Hypothalamus (tissue), 51 donors: ENCODE measurements around the gene LCT.
"Not testable (repeated sequence)": the region's sequence is repeated elsewhere in the genome, so short reads cannot be mapped to it uniquely, and the experiment has no call there.

Experiments used
- DNase-seq, 51 donors: peaks; one replicate each; lab custom pipeline; 2025; lab: John Stamatoyannopoulos, UW

The LCT gene

DNA sequence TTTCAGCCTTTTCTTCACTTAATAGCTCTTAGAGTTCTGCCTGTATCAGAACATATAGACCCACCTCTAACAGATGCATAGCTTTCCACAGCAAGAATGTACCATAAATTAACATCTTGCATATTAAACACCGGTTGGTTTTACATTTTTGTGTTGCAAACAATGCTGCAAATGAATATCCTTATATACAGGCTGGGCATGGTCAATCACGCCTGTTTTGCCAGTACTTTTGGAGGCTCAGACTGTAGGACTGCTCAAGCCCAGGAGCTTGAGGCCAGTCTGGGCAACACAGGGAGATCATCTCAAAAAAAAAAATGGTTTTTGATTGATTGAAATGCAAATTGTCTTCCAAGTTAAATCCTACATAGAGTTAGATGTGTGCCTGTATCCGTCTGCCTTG, 1.5 kb upstream of the LCT start:
- no peak for DNase-seq

DNA sequence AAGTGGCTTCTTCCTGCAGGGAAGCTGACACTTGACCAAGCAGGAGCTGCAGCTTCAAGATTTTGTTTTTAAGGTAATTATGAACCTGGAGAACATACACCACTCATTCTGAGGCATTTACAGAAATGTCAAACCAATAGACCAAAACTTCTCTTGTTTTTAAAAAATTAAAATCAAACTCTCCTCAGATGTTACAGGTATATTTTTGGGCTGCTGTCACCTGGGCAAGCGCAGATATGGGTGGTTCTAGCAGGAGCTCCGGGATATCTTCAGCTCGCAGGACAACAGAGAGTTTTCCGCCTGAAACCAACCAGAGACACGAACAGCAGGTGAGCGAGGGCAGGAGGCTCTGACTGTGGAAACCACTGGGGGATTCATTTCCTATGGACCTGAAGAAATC, 4.1 kb downstream of the LCT start:
- no peak for DNase-seq

DNA sequence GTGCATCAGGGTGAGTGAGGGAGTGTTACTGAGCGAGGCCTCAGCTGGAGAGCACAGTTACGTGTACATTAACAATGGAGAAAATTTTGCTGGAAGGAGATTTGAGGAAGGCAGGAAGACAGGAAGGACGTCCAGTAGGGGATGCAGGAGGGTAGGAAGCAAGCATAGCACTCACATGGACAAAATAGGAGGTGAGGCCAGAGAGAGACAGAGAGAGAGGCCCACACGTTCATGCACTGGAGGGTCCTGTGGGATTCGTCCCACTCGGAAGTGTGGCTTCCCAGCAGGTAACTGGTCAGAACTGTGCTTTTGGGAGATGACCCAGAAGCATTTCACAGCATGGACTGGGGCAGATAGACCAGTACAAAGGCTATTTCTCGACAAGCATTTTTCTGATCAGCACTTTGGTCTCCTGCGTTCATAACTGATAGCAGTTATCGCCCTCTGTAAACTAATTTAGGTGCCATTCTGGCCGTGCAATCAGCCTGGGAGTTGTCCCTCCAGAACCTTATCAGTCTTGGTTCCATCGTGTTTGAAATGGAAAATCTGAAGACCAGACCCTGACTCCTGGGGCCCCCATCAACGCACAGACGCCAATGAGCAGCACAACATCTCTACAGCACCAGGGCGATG, 5.7 kb downstream of the LCT start:
- no peak for DNase-seq

DNA sequence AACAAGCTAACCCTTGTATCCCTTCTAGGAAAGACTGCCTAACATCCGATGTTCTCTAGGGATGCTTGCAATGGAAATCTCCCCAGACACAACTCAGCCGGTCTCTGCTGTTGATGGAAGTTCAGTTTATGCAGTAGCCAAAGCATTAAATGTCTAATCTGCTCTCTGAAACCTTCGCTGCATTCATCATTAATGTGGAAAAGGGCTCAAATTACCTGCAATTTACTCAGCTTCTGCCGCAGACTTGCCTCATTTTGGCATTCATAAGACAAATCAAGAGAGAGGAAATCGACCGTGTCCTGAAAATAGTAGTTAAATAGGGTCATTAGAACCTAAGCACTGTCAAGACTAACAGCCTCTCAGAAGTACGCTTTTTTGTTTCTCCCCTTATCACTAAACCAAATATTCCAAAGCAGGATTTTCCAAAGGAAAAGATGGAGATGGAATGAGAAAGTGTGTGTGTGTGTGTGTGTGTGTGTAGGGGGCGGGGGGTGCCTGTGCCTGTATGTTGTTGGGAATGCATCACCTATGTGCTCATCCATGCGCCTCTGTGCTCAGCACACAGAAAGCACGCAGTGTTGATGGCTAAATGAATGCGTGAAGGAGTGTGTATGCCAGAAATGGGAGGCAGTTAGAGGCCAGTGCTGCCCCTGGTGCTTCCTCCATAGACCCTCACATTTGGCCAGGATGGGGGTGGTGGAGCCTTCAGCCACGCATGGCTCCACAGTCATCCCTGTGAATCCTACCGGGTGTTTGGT, 7.4 kb downstream of the LCT start:
- no peak for DNase-seq

DNA sequence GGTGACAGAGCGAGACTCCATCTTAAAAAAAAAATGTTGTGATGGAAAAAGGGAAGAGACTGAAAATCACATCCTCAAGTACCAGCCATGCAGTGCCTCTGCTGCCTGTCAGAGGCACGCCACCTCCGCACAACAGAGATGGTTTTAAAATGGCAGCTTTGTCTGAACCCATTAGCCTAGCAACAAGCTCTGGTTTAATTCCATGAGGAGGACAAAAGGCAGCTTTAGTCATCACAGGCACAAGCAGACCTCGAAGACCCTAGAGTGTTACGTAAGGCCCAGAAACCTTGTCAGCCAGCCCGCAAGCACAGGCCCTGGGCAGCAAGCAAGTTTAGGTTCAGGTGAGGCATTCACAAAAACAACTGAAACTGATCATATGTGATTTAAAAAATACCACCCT, 10.4 kb downstream of the LCT start:
- no peak for DNase-seq

DNA sequence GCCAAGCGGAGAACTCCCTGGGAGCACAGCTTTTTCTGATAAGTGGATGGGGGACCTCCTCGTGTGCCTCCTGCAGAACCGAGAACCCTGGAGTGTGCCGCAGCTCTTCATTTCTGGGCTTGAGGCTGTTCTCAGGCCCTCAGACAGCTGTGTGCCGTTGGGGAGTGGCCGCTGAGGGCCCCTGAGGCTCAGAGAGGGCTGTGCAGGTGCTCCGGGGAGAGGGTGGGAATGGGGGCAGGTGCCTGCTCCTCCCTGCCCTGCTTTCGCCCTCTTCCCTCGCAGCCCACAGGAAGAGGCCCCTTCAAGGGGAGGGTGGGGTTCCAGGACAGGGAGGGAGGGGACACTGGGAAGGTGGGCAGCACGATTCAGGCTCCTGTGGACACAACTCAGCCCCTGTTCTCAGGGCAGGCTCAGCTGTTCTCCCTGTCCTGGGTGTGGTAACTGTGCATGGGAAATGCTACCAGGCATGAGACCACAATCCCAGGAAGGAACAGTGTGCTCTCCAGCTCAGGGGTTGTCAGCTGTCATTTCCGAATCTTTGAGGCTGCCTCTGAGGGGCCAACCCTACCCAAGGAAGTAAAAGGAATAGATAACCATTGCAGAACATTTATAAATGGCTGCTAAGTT, 11.3 kb downstream of the LCT start:
- no peak for DNase-seq

DNA sequence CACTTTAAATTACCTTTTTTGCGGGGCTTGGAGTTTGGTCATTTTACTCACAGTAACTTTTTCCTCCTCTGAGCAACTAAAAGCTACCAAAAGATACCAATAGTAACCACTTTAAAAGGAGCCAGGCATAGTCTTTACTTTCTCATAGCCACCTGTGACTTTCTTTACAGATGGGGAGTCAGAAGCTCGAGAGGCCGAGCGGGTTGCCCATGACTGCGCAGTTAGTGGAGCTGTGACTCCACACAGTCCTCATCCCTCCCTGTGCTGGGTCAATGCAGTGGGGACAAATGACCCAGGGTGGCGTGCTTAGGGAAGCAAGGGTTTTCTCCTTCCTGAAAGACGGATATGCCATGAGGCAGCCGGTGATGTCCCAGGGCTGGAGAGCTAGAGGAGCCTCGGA, 11.9 kb downstream of the LCT start:
- DNase-seq: no peak

DNA sequence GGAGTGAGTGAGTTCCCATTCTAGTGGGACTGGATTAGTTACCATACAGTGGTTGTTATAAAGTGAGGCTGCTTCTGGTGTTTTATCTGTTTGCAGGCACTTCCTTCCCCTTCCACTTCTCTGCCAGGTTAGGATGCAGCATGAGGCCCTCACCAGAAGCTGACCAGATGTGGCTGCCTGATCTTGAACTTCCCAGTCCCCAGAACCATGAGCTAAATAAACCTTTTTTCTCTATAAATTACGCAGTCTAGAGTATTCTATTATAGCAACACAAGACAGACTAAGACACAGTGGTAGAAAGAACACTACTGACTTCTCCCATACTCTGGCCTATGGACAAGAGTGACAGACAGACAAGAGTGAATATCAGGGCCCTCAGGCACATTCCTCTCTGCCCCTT, 14.1 kb downstream of the LCT start:
- DNase-seq: no peak

DNA sequence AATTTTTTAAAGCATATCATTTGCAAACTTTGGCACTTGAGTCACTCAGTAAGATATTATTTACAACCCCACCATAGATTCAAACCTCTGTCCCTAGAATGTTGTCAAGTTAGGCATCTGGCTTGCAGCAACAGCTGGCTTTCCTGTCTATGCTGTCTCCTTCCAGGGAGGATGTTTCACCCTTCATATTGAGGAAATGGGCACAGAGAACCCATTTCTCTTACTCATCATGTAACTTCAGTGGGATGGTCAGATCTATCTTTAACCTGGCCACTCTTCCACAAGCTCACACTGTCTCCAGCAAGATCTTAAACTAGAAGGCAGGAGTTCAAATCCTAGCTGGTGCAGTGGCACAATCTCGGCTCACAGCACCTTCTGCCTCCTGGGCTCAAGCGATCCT, 15.8 kb downstream of the LCT start:
- DNase-seq: no peak

DNA sequence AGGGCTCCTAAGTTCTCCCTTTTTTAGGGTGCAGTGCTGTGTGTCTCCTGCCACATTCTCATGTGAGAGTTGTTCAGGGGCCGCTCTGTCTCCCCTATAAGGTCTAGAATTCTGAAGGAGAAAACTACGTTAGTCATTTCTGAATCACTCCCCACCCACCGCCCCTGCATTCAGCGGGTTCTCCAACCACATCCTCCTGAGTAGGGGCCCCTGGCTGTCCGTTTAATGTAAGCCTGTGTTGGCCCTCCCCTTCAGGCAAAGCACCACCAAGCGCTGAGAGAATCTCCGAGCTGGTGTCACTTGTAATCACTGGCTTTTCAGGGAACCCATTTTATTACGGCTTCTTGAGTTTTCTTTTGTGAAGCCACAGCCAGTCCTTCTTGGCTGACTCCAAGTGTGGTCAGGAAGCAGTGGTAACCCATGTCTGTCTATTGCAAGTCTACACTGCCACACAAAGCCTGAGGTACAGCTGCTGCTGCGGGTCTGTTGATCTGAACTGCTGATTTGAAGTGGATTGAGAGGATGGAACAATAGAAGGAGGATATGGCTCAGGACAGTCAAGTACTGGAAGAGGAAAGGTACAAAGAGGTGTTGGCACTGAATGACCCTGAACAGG, 16.9 kb downstream of the LCT start:
- DNase-seq: no peak

DNA sequence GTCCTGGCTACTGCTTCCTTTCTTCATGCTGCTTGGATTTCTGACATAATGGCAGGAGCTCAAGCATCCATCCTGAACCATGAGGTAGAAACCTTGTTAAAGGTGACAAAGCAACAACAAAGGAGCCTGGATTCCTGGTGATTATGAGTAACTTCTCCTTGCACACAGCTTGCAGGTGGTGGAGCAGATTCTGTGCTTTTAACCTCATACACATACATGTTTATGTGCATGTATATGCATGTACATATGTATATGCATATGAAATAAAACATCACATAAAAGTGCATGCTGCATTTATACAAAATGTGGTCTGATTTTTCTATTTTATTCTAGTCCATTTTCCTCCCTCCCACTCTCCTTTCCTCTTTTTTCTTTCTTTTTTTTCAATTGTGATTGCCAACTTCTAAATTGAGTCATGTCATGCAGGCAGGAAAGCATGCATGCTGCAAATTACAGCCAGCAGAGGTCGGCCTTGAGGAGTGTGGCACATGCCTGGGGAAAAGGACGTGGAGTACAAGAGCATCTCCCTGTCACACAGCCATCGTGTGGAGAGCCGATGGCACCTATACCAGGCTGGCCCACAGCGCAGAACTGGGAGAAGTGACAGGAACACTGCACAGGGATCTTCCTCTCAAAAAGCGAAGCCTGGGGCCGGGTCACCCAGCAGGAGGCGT, 17.9 kb downstream of the LCT start:
- DNase-seq: no peak

DNA sequence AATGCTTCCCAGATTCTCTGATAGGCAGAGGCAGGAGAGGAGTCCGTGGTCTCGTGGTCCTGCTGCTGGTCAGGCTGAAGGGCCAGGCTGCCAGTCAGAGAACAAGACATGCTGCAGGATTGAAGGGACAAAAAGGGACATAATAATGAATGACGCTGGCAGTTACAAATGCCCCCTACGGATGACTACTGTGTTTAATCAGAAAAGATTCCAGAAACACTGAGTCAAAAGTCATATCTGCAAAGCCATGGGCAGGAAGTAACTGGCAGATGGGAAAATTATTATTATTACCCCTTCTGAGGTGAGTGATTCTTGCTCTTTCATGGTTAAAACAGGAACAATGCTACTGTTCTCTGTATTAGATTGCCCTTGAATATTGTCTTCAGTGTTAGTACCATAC, 19.0 kb downstream of the LCT start:
- no peak for DNase-seq

DNA sequence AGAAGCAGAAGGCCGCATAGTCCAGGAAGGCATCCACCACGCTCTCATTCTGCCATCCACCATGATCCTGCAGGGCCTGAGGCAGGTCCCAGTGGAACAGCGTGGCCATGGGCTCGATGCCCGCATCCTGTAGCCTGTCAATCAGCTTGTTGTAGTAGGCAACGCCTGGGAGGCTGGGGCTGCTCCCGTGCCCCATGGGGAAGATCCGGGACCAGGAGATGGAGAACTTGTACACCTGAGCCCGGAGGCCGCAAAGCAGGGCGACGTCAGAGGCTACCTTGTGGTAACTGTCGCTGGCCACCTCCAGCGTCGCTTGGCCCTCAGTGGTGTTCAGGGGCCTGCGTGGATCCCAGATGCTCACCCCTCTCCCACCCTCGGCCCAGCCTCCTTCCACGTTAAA, 19.5 kb downstream of the LCT start:
- no peak for DNase-seq

DNA sequence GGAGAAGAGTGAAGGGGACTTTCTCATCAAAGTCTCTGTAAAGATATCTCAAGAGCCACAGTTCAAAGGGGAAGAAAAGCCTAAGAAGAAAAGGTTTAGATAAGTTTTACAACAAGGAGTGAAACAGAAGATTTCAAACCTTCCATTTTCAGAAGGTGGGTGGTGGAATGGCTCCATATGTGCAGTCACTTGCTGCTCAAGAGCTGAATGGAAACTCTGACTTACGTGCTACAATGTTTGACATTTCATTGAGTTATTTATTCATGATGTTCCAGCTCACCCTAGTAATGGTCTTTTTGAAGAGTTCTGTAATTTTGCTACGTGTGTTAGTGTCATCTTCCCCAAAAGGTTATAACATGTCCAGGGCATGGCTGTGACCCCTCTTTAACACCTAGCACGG, 21.7 kb downstream of the LCT start:
- DNase-seq: no peak

DNA sequence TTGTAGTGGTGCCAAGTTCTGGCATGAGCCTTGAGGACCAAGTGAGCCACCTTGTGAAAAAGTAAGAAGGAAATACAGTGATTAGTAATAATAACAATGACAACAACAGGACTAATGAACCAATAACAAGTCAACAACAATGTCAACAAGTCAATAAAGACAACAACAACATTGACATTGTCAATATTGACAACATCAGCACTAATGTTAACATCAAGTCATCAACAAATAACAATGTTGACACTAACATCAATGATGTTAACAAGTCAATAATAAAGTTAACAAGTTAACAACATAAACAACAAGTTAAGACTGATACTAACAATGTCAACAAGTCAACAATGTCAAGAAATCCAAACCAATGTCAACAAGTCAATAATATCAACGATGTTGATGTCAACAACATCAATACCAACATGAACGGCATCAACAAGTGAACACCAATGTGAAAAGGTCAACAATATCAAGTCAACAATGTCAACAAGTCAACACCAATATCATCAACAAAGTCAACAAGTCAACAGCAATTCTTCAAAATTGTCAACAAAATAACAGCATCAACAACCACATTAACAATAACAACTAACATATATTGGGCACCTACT, 24.0 kb downstream of the LCT start:
- DNase-seq: no peak

DNA sequence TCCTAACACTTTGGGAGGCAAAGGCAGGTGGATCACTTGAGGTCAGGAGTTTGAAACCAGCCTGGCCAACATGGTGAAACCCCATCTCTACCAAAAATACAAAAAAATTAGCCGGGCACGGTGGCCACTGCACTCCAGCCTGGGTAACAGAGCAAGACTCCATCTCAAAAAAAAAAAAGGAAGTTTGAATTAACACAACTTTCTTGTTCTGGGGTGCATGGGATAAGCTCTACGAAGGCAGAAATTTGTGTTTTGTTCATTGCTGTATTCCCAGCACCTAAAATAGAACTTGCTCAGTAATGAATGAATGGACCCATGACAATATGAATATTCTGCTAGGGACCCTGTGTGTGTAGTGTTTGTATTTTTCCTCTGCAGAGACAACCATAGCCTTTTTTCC, 29.1 kb downstream of the LCT start:
- DNase-seq: not testable (repeated sequence)

DNA sequence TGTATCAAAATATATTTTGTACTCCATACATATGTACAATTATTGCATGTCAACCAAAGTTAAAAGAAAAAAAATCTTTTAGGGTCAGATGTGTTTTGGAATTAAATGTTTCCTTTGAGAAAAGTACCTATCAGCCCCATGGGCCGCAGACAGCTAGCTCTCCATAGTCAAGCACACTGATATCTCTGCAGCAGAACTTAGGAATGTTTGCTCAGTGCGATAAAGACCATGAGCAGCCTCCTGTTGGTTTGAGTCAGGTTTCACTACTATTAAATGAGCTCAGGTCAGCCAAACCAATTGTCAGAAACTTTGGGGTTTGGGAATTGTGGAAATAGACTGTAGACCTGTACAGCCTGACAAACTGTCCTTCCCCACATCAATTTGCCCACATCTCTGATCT, 33.7 kb downstream of the LCT start:
- no peak for DNase-seq

DNA sequence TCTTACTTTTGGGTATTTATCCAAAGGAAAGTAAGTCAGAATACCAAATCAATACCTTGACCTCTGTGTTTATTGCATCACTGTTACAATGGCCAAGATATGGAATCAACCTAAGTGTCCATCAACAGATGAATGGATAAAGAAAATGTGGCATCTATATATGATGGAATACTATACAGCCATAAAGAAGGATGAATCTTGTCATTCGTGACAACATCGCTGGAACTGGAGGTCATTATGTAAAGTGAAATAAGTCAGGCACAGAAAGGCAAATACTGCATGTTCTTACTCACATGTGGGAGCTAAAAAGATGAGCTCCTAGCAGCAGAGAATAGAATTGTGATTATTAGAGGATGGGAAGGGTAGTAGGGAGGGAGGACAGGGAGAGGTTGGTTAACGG, 34.6 kb downstream of the LCT start:
- DNase-seq: no peak

DNA sequence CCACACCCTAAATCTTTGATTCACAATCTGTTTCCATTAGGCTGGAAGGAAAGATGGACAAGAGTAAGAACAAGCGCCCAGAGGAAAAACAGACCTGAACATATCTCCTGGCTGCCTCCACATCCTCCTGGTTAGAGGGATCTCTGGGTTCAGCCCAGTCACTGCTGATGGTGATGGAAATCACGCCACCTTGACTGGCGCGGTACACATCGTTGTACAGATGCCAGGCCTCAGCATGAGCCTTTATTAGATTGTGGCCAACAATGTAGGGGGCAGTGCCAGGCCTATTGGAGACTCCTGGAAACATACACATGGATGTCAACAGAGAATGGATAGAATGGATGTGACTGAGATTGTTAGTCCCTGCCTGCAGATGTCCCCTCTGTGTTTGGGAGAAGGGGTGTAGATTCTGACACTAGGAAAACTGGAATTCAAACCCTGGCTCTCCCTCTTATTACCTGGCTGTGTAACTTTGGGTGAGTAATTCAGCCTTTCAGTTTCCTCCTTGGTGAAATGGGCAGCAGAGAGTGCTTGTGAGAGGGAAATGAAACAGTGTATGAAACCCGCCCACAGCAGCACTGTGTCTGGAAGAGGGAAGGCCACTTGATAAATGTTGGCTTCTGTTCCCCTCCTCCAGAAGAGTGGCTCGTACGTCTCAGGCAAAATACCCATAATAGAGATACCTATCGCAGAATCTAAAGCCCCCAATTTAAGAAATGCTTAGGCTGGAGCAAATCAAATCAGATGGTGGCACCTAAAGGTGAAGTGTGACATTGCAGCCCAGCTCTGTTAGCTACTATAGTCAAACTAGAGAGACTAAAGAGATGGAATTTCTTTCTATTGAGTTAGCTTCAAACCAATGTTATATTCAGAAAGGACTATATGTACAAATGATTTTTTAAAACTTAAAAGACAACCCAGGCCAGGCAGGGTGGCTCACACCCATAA, 36.2 kb downstream of the LCT start:
- DNase-seq: no peak

DNA sequence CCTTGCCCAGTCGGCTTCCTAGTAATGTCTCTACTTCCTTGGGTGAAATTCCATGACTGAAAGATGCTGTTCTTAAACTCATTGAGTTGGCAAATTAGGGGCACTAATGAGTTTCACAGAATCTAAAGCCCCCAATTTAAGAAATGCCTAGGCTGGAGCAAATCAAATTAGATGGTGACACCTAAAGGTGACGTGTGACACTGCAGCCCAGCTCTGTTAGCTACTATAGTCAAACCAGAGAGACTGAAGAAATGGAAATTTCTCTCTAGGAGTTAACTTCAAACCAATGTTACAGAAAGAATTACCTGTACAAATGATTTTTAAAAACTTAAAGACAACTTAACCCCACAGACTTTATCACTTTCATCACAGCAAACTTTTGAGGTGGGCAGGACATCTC, 37.2 kb downstream of the LCT start:
- no peak for DNase-seq
